ENCODE results near the gene BLOC1S3. TPM values are rescaled to one million over a fixed set of nuclear protein-coding genes. Genes with fewer than 3 reads are reported as not detected.

The BLOC1S3 gene
- total RNA-seq, 2 experiments from 2014 or later, result 14.7 to 18.8 TPM

DNA sequence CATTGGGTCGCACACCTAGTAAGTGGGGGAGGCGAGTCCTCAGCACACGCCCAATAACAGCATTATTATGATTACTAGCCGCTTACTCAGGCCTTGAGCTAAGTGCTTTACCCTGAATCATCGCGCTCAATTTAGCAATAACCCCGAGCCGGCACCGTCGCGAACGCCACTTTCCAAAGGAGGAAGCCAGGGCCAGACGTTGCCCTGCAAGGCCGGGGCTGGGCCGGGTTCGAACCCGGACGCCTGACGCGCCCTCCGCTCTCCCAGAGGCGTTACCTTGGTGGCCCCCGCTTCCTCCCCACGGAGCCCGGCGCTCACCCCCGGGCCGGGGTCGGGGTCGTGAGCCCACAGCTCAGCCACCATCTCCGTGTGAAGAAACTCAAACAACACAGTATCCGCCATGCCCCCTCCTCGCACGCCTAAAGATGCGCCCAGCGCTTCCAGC lies 745 bp upstream of the BLOC1S3 start, which contains the start of gene TRAPPC6A:
Gene TRAPPC6A, minus strand, starts transcription at position 421 of the 445 bp plus-strand sequence. Its CDS starts 19 bp downstream, at position 402.
- H3K4me3 ChIP-seq (ENCODE audit: low read length), result peak within 1 kb of the TSS; percentile 93
- H3K9me3 Mint-ChIP-seq, result no peaks in the 10 kb centered on the region

GRCh38 chr19:45179072-45179891 lies 698 bp downstream of the BLOC1S3 start:
- peak overlapping the region; percentile 83 to 86 for H3K27ac ChIP-seq (ENCODE audit: low read depth in 1 of 2, low read length in 2 of 2)
- peaks cover 18% of the 10 kb centered on the region for H3K36me3 ChIP-seq (ENCODE audit: insufficient read depth, low read length)
- intact Hi-C loops (cut with DNase I, micrococcal nuclease), result loop anchor here (1.0 to 10.0 kb wide), 6 partner anchors 73 to 724 kb away; partner anchors contain the start of genes TOMM40 (in 2 of the 2), GEMIN7 (in 1 of the 2), MARK4 (in 1 of the 2) and MYPOP (in 1 of the 2)
- POLR2A ChIA-PET, result interaction anchor here (0.9 to 2.8 kb wide), 13 partner anchors 8 to 538 kb away, joined by 3 to 81 read pairs (median 9); partner anchors contain the start of genes CLASRP, CLPTM1, PPP1R37 and RELB
- no peaks in the 10 kb centered on the region for H3K27me3 Mint-ChIP-seq
- no peak for TF ChIP-seq CTCF (IDR thresholded peaks at IDR 0.05)
- H3K9me3 Mint-ChIP-seq, result no peaks in the 10 kb centered on the region
- no peaks in the 10 kb centered on the region for H3K27me3 ChIP-seq (ENCODE audit: control insufficient read depth in 1 of 2, insufficient read depth in 2 of 2, low read length in 2 of 2)
- peak overlapping the region; percentile 84 for H3K27ac Mint-ChIP-seq
- CTCF ChIA-PET, result interaction anchor here (0.9 to 1.9 kb wide), 6 partner anchors 8 to 409 kb away, joined by 3 to 7 read pairs (median 4); partner anchors contain the start of gene PPP1R37
- H3K4me3 Mint-ChIP-seq, result peak overlapping the region; percentile 87
- H3K4me1 ChIP-seq (ENCODE audit: insufficient read depth, low read length), result peaks cover 49% of the 10 kb centered on the region
- peaks cover 15% of the 10 kb centered on the region for H3K36me3 Mint-ChIP-seq (ENCODE audit: low read depth)
- peaks cover 42% of the 10 kb centered on the region for H3K4me1 Mint-ChIP-seq (ENCODE audit: low read depth)
- ATAC-seq (ENCODE audit: poor library complexity) (no peak), DNase-seq (peak in 10 of 14 experiments; percentile 18 to 73 (median 32))
- H3K4me3 ChIP-seq (ENCODE audit: low read length), result peak overlapping the region; percentile 93
- H3K9me3 ChIP-seq (ENCODE audit: control insufficient read depth in 1 of 2, insufficient read depth in 1 of 2, low read length in 2 of 2), result no peaks in the 10 kb centered on the region

More for the DNA sequence above, 745 bp upstream of the BLOC1S3 start, which contains the start of gene TRAPPC6A:
- Mint-ChIP-seq H3K27ac (peak within 1 kb of the TSS; percentile 84), H3K4me1 (ENCODE audit: low read depth) (peaks cover 41% of the 10 kb centered on the region), H3K36me3 (ENCODE audit: low read depth) (peaks cover 15% of the 10 kb centered on the region), H3K4me3 (peak within 1 kb of the TSS; percentile 87), H3K27me3 (no peaks in the 10 kb centered on the region)
- peaks cover 15% of the 10 kb centered on the region for H3K36me3 ChIP-seq (ENCODE audit: insufficient read depth, low read length)
- DNase-seq (no peak), ATAC-seq (ENCODE audit: poor library complexity) (no peak)
- H3K27me3 ChIP-seq (ENCODE audit: control insufficient read depth in 1 of 2, insufficient read depth in 2 of 2, low read length in 2 of 2), result no peaks in the 10 kb centered on the region
- intact Hi-C loops (cut with DNase I, micrococcal nuclease), result loop anchor here (1.0 to 10.0 kb wide), 7 partner anchors 74 to 725 kb away; partner anchors contain the start of genes TOMM40 (in 2 of the 2), ERCC2 (in 1 of the 2), MARK4 (in 1 of the 2) and MYPOP (in 1 of the 2)
- POLR2A ChIA-PET, result interaction anchor here (0.8 to 2.8 kb wide), 18 partner anchors 8 to 685 kb away, joined by 3 to 81 read pairs (median 6); partner anchors contain the start of genes CLASRP, CLPTM1, PPP1R37 and RELB
- no peaks in the 10 kb centered on the region for H3K9me3 ChIP-seq (ENCODE audit: control insufficient read depth in 1 of 2, insufficient read depth in 1 of 2, low read length in 2 of 2)
- TF ChIP-seq CTCF (IDR thresholded peaks at IDR 0.05), result no peak
- CTCF ChIA-PET, result interaction anchor here (0.6 to 1.9 kb wide), 7 partner anchors 9 to 407 kb away, joined by 3 to 7 read pairs (median 5); partner anchors contain the start of gene PPP1R37
- H3K27ac ChIP-seq (ENCODE audit: low read depth in 1 of 2, low read length in 2 of 2), result peak within 1 kb of the TSS; percentile 86 to 91
- H3K4me1 ChIP-seq (ENCODE audit: insufficient read depth, low read length), result peaks cover 62% of the 10 kb centered on the region

- POLR2A ChIA-PET, result interaction anchor here (1.6 to 2.8 kb wide), 5 partner anchors 27 to 179 kb away, joined by 4 to 81 read pairs (median 31); partner anchors contain the start of genes PPP1R37 and RELB
Measured at GRCh38 chr19:45179892-45180370, 1.3 kb downstream of the BLOC1S3 start.

More at GRCh38 chr19:45179892-45180370, 1.3 kb downstream of the BLOC1S3 start:
- no peak overlapping the region for H3K27ac ChIP-seq (ENCODE audit: low read depth in 1 of 2, low read length in 2 of 2)
- no peak for TF ChIP-seq CTCF (IDR thresholded peaks at IDR 0.05)
- DNase-seq (no peak), ATAC-seq (ENCODE audit: poor library complexity) (no peak)
- Mint-ChIP-seq H3K4me1 (ENCODE audit: low read depth) (peaks cover 43% of the 10 kb centered on the region), H3K36me3 (ENCODE audit: low read depth) (peaks cover 15% of the 10 kb centered on the region), H3K4me3 (peak overlapping the region; percentile 83), H3K27me3 (no peaks in the 10 kb centered on the region), H3K9me3 (no peaks in the 10 kb centered on the region), H3K27ac (peak overlapping the region; percentile 16)
- peaks cover 18% of the 10 kb centered on the region for H3K36me3 ChIP-seq (ENCODE audit: insufficient read depth, low read length)
- no peaks in the 10 kb centered on the region for H3K9me3 ChIP-seq (ENCODE audit: control insufficient read depth in 1 of 2, insufficient read depth in 1 of 2, low read length in 2 of 2)
- no peaks in the 10 kb centered on the region for H3K27me3 ChIP-seq (ENCODE audit: control insufficient read depth in 1 of 2, insufficient read depth in 2 of 2, low read length in 2 of 2)
- CTCF ChIA-PET, result interaction anchor here (0.9 to 1.0 kb wide), 2 partner anchors 15 to 69 kb away, joined by 3 to 4 read pairs; no protein-coding TSS in a partner anchor
- peak overlapping the region; percentile 30 for H3K4me3 ChIP-seq (ENCODE audit: low read length)
- peaks cover 54% of the 10 kb centered on the region for H3K4me1 ChIP-seq (ENCODE audit: insufficient read depth, low read length)
- intact Hi-C loops (cut with DNase I, micrococcal nuclease), result loop anchor here (1.0 to 10.0 kb wide), 8 partner anchors 72 to 725 kb away; partner anchors contain the start of genes MYPOP (in 2 of the 2), TOMM40 (in 2 of the 2), GEMIN7 (in 1 of the 2) and MARK4 (in 1 of the 2)

All from CD4-positive, alpha-beta T cell (primary cell).